Spleen (tissue), 7 donors: ENCODE measurements around the gene ZFYVE27.

ENCODE experiments used
- POLR2A ChIP-seq, 3 donors: fragments of 450-650 bp; IDR thresholded peaks; one replicate each; pipeline ENCODE4 v1.5.1; 2017; ENCODE audit warnings: antibody characterized with exemption in 3 of 3, mild to moderate bottlenecking in 1 of 3
- POLR2AphosphoS5 ChIP-seq, 3 donors: sonication (generic); formaldehyde crosslinking; IDR thresholded peaks; one replicate each; pipeline ENCODE4 v1.5.1; 2017; ENCODE audit warnings: antibody characterized with exemption in 3 of 3
- TF ChIP-seq, protein P1 (sequence below), 11 experiments: fragments of 200-600 bp in 7 of 11; fragments of 450-650 bp in 4 of 11; sonication (generic) in 4 of 11; IDR thresholded peaks in 8 of 11; conservative IDR thresholded peaks in 3 of 11; 1 replicate in 7 of 11; 2 replicates in 4 of 11; pipeline versions ENCODE4 v1.4.0 to v1.8.0; 2016 to 2021; ENCODE audit warnings: antibody characterized with exemption in 11 of 11, inconsistent platforms in 4 of 11, mild to moderate bottlenecking in 1 of 11
- donor health status: DM: no; HTN: no; CAD: no; lungs with moderate emphysema.
- donor health status: DM: no; HTN: no; CAD: no.
- donor health status: DM: no; HTN: no; CAD: no.

DNA sequence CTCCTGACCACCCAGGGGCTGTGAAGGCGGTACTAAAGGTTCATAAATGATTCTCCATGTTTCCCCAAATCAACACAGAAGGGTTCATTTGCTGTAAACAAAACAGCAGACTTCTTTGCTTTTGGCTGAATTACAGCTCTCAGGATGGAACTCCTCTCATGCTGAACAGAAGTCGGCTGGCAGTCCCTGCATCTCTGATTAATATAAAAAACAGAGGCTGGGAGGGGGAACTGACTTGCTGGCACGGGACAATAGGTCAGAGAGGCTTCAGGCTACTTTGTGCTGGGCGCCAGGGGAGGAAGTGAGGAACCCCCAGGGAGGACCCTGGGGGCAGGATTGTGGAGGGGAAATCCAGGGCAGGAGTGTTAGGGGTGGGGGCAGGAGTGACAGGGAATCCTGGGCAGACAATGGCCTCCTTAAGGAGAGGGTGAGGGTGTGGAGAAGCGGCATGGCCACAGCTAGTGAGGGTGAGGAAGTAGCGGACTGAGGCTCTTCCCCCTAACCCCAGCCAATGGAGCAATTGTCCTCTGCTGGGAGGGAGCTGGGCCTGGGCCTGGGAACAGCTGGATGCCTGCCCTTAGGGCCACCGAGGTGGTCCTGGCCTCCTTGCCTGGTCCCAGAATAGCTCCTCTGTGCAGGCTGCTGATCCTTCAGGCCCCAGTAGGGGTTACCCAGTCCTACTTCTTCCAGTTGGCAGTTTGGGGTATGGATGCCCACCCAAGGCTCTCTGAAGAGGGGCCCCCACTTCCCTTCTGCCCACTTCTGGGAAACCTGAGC is 44.1 kb downstream of the ZFYVE27 start:
- TF ChIP-seq POLR2AphosphoS5 (IDR thresholded peaks at IDR 0.05) (no peak), POLR2A (IDR thresholded peaks at IDR 0.05) (no peak)
- TF ChIP-seq, protein P1, sequence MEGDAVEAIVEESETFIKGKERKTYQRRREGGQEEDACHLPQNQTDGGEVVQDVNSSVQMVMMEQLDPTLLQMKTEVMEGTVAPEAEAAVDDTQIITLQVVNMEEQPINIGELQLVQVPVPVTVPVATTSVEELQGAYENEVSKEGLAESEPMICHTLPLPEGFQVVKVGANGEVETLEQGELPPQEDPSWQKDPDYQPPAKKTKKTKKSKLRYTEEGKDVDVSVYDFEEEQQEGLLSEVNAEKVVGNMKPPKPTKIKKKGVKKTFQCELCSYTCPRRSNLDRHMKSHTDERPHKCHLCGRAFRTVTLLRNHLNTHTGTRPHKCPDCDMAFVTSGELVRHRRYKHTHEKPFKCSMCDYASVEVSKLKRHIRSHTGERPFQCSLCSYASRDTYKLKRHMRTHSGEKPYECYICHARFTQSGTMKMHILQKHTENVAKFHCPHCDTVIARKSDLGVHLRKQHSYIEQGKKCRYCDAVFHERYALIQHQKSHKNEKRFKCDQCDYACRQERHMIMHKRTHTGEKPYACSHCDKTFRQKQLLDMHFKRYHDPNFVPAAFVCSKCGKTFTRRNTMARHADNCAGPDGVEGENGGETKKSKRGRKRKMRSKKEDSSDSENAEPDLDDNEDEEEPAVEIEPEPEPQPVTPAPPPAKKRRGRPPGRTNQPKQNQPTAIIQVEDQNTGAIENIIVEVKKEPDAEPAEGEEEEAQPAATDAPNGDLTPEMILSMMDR (IDR thresholded peaks at IDR 0.05 in 8 of 11, conservative IDR thresholded peaks at IDR 0.05 in 3 of 11): no peak
